ENCODE data around the gene BEST3. TPM values are rescaled to one million over a fixed set of nuclear protein-coding genes. Genes with fewer than 3 reads are reported as not detected.

Gene BEST3
- under 1 TPM in 1 of 4 donors, not detected in 3; 0.24 TPM for total RNA-seq

DNA sequence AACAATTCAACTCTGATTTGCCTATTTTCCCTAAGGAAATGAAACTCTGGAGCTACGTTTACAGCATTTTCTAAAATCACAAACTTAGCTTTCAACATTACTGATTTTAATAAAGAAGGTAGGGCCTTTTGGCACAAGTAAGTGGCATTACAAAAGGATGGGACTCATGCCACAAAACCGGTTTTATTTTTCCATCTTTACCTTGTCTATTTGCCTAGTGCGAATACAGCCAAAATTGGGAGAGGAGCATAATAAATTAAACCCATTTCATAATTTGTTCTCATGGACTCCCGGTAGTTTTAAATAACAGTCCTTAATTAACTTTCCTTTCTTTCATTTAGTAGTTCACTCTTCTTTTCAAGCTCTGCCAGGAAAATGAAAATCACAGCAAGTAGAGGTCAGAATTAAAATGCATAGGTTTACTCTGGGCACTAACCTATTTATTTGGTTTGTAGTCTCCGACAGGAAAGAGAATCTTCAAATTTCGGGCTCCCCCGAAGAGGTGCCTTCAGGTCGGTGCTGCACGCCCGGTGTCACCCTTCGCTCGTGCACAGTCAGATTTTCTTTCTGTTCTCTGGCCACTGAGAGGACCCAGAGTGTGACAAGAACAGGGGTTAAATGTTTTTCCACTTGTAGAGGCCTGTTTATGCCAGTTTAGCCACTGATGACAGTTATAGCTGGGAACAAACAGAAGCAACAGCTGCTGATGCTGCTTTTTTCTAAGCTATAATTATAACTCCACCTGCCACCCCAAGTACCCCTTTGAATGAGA lies at the start of gene BEST3:
BEST3 (minus strand) TSS at position 535 of the 772 bp plus-strand sequence. CDS start 1,505 bp downstream, outside the sequence.
- Histone ChIP-seq H3K4me3 (replicated peaks in 1 of 3) (no peak within 1 kb of the TSS), H3K36me3 (no peaks in the 10 kb centered on the region), H3K27ac (no peak within 1 kb of the TSS), H3K27me3 (no peaks in the 10 kb centered on the region), H3K4me1 (no peaks in the 10 kb centered on the region), H3K9me3 (no peaks in the 10 kb centered on the region)
- TF ChIP-seq CTCF (IDR thresholded peaks at IDR 0.05) (no peak), POLR2A (IDR thresholded peaks at IDR 0.05) (no peak)
- WGBS, 2 donors, result 88 to 90% methylated on average over 12 of the region's 12 CpGs
- no peak for DNase-seq
- intact Hi-C loops (cut with DNase I), result no loop called here

GRCh38 chr12:69744109-69744508 lies 45.0 kb upstream of the BEST3 start:
- H3K4me1 ChIP-seq, result peaks cover 7 to 8% of the 10 kb centered on the region in 2 donors
- H3K27ac ChIP-seq, result no peak overlapping the region
- H3K9me3 ChIP-seq, result no peaks in the 10 kb centered on the region
- no peaks in the 10 kb centered on the region for H3K36me3 ChIP-seq
- no peak for DNase-seq
- intact Hi-C loops (cut with DNase I), result no loop called here
- TF ChIP-seq POLR2A (IDR thresholded peaks at IDR 0.05), result no peak
- TF ChIP-seq CTCF (IDR thresholded peaks at IDR 0.05), result no peak
- no peak overlapping the region for H3K4me3 ChIP-seq (replicated peaks in 1 of 3)
- 82 to 98% methylated on average over 4 of the region's 4 CpGs for WGBS, 2 donors
- H3K27me3 ChIP-seq, result no peaks in the 10 kb centered on the region

GRCh38 chr12:69739287-69740191 lies 40.4 kb upstream of the BEST3 start:
- no peak for TF ChIP-seq CTCF (IDR thresholded peaks at IDR 0.05)
- TF ChIP-seq POLR2A (IDR thresholded peaks at IDR 0.05), result no peak
- Histone ChIP-seq H3K27ac (peak overlapping the region; percentile 81 to 89 (median 87)), H3K4me3 (replicated peaks in 1 of 3) (peak overlapping the region; percentile 54 to 96 (median 88)), H3K27me3 (no peaks in the 10 kb centered on the region), H3K9me3 (no peaks in the 10 kb centered on the region), H3K4me1 (peaks cover 8 to 11% of the 10 kb centered on the region in 2 donors), H3K36me3 (no peaks in the 10 kb centered on the region)
- intact Hi-C loops (cut with DNase I), result loop anchor here (10.0 kb wide), 1 partner anchor 155 kb away; the partner anchor contains the start of gene CCT2
- WGBS, 2 donors, result 0 to 1% methylated on average over 34 to 50 of the region's 66 CpGs
- peak; percentile 57 to 65 for DNase-seq

GRCh38 chr12:69738351-69739286 lies 39.5 kb upstream of the BEST3 start, which contains the start of gene RAB3IP:
Gene RAB3IP (plus strand): TSS chr12:69738860. CDS start chr12:69755409, 16,549 bp downstream.
- peak; percentile 88 to 92 for DNase-seq
- no peaks in the 10 kb centered on the region for H3K9me3 ChIP-seq
- H3K27ac ChIP-seq, result peak within 1 kb of the TSS; percentile 81 to 89 (median 87)
- H3K27me3 ChIP-seq, result no peaks in the 10 kb centered on the region
- H3K4me3 ChIP-seq (replicated peaks in 1 of 3), result peak within 1 kb of the TSS; percentile 54 to 96 (median 88)
- H3K4me1 ChIP-seq, result peaks cover 8 to 11% of the 10 kb centered on the region in 2 donors
- no peaks in the 10 kb centered on the region for H3K36me3 ChIP-seq
- TF ChIP-seq CTCF (IDR thresholded peaks at IDR 0.05) (peak in 5 of 6 experiments; percentile 18 to 71 (median 51)), POLR2A (IDR thresholded peaks at IDR 0.05) (peak in 1 of 2 donors; percentile 77)
- intact Hi-C loops (cut with DNase I), result loop anchor here (10.0 kb wide), 1 partner anchor 154 kb away; the partner anchor contains the start of gene CCT2
- 2 to 7% methylated on average over 8 to 31 of the region's 110 CpGs for WGBS, 2 donors
